Measurements from ENCODE around the gene ZMYM4. TPM values are rescaled to one million over a fixed set of nuclear protein-coding genes. Genes with fewer than 3 reads are reported as not detected.

Gene ZMYM4
- total RNA-seq, 1 experiment from 2014 or later = 62.7 TPM

DNA sequence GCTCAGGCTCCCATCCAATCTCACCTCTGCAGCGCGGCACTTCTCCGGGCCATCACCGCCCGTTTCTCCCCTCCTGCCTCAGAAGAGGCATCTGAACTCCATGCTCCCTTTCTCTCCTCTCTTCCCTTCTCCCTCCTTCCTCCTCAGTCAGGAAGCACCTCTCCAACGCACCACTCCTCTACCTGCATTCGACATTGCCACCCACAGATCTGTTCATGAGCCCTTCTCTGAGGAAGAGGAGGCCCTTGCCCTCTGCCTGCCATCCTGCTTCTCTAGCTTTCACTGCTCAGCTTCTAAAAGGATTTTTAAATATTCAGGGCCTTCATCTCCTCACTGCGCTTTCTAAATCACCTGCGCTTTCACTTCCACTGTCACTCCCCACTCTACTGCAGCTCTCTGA lies 168.7 kb downstream of the ZMYM4 start:
- no peaks in the 10 kb centered on the region for H3K9me3 Mint-ChIP-seq (ENCODE audit: low read depth, unreplicated experiment)
- peak overlapping the region; percentile 21 for H3K27ac Mint-ChIP-seq (ENCODE audit: unreplicated experiment)
- TF ChIP-seq, protein P1, sequence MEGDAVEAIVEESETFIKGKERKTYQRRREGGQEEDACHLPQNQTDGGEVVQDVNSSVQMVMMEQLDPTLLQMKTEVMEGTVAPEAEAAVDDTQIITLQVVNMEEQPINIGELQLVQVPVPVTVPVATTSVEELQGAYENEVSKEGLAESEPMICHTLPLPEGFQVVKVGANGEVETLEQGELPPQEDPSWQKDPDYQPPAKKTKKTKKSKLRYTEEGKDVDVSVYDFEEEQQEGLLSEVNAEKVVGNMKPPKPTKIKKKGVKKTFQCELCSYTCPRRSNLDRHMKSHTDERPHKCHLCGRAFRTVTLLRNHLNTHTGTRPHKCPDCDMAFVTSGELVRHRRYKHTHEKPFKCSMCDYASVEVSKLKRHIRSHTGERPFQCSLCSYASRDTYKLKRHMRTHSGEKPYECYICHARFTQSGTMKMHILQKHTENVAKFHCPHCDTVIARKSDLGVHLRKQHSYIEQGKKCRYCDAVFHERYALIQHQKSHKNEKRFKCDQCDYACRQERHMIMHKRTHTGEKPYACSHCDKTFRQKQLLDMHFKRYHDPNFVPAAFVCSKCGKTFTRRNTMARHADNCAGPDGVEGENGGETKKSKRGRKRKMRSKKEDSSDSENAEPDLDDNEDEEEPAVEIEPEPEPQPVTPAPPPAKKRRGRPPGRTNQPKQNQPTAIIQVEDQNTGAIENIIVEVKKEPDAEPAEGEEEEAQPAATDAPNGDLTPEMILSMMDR (IDR thresholded peaks at IDR 0.05; ENCODE audit: unreplicated experiment) = no peak

DNA sequence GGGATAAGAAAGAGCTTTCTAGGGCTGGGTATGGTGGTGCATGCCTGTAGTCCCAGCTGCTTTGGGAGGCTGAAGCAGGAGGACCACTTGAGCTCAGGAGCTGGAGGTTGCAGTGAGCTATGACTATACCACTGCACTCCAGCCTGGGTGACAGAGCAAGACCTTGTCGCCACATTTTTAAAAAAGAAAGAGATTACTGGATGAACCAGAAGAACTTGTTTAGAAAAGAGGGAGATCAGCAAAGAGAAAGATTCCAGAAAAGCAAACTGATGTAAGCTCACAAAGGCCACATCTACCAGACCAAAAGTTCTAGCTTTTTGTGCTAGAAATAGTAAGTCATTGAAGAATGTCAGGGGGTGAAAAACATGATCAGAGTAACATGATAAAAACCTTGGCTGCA lies 171.1 kb downstream of the ZMYM4 start:
- DNase-seq = no peak
- Mint-ChIP-seq H3K27me3 (ENCODE audit: unreplicated experiment) (no peaks in the 10 kb centered on the region), H3K4me3 (ENCODE audit: low read depth, unreplicated experiment) (no peak overlapping the region), H3K4me1 (ENCODE audit: low read depth, unreplicated experiment) (no peaks in the 10 kb centered on the region), H3K9me3 (ENCODE audit: low read depth, unreplicated experiment) (no peaks in the 10 kb centered on the region), H3K36me3 (ENCODE audit: insufficient read depth, unreplicated experiment) (peaks cover 19% of the 10 kb centered on the region), H3K27ac (ENCODE audit: unreplicated experiment) (no peak overlapping the region)
- CTCF ChIA-PET = no interaction called here
- intact Hi-C loops (cut with micrococcal nuclease; ENCODE audit: unreplicated experiment) = no loop called here
- TF ChIP-seq, protein P1 (IDR thresholded peaks at IDR 0.05; ENCODE audit: unreplicated experiment) = no peak
- no TSS peak for BruUV-seq (replicated peaks)

More for the DNA sequence above, 168.7 kb downstream of the ZMYM4 start:
- H3K27me3 Mint-ChIP-seq (ENCODE audit: unreplicated experiment) = no peaks in the 10 kb centered on the region
- no peak overlapping the region for H3K4me3 Mint-ChIP-seq (ENCODE audit: low read depth, unreplicated experiment)
- BruUV-seq (replicated peaks) = no TSS peak
- CTCF ChIA-PET = no interaction called here
- no peak for DNase-seq
- peaks cover 35% of the 10 kb centered on the region for H3K36me3 Mint-ChIP-seq (ENCODE audit: insufficient read depth, unreplicated experiment)
- intact Hi-C loops (cut with micrococcal nuclease; ENCODE audit: unreplicated experiment) = no loop called here
- H3K4me1 Mint-ChIP-seq (ENCODE audit: low read depth, unreplicated experiment) = no peaks in the 10 kb centered on the region

DNA sequence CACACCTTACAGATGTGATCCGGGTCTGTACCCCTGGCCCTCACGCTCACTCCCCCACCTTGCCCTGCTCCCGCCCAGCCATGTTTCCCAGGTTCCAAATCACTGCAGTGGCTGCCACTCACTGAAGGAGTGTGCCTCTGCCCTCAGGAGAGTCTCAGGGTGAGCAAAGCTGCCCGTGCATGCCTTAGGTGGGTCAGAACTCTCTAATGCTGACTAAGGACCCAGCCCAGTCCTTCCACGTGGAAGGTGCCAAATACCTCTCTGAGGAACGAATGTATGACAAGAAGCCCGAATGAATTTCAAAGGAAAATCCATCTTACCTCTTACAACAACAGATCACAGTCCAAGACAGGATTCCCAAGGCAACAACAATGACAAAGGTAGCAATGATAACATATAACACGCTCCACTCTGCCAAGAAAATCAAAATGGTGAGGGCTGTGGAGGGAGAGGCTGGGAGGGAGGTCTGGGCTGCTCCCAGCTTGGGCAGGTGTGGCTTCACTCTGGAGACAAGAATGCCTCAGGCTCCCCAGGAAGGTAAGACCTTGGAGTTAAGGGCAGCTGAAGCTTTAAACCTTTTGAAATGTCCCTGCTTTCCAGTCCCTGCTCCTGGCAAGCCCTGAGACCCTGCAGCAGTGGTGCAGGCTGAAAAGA lies 173.5 kb downstream of the ZMYM4 start:
- no peaks in the 10 kb centered on the region for H3K9me3 Mint-ChIP-seq (ENCODE audit: low read depth, unreplicated experiment)
- H3K4me3 Mint-ChIP-seq (ENCODE audit: low read depth, unreplicated experiment) = no peak overlapping the region
- intact Hi-C loops (cut with micrococcal nuclease; ENCODE audit: unreplicated experiment) = no loop called here
- no peaks in the 10 kb centered on the region for H3K27me3 Mint-ChIP-seq (ENCODE audit: unreplicated experiment)
- DNase-seq = no peak
- H3K4me1 Mint-ChIP-seq (ENCODE audit: low read depth, unreplicated experiment) = no peaks in the 10 kb centered on the region
- H3K36me3 Mint-ChIP-seq (ENCODE audit: insufficient read depth, unreplicated experiment) = peaks cover 6% of the 10 kb centered on the region
- BruUV-seq (replicated peaks) = no TSS peak
- CTCF ChIA-PET = no interaction called here
- TF ChIP-seq, protein P1 (IDR thresholded peaks at IDR 0.05; ENCODE audit: unreplicated experiment) = no peak
- H3K27ac Mint-ChIP-seq (ENCODE audit: unreplicated experiment) = no peak overlapping the region

DNA sequence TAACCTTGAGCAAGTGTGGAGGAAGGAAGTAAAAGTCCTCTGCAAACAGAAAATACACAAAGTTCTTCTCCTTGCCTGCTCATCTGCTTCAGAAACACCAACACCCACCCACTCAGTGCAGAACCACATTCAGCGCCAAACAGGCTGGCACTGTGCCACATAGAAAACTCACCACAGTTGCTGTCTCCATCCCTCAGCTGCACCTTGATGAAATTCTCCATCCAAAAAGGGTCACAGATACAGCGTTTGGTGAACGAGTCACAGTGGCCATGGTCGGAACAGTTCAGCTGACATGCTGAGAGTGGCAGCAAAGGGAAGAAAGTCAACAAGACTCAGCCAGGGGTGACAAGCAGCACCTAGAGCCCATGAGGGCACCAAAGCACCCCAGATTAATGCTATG lies 174.2 kb downstream of the ZMYM4 start:
- BruUV-seq (replicated peaks) = no TSS peak
- DNase-seq = no peak
- Mint-ChIP-seq H3K4me3 (ENCODE audit: low read depth, unreplicated experiment) (no peak overlapping the region), H3K27ac (ENCODE audit: unreplicated experiment) (no peak overlapping the region), H3K27me3 (ENCODE audit: unreplicated experiment) (no peaks in the 10 kb centered on the region), H3K36me3 (ENCODE audit: insufficient read depth, unreplicated experiment) (no peaks in the 10 kb centered on the region), H3K4me1 (ENCODE audit: low read depth, unreplicated experiment) (no peaks in the 10 kb centered on the region), H3K9me3 (ENCODE audit: low read depth, unreplicated experiment) (no peaks in the 10 kb centered on the region)
- CTCF ChIA-PET = no interaction called here
- TF ChIP-seq, protein P1 (IDR thresholded peaks at IDR 0.05; ENCODE audit: unreplicated experiment) = no peak
- intact Hi-C loops (cut with micrococcal nuclease; ENCODE audit: unreplicated experiment) = no loop called here

Measured in Calu3 (cell line).